Measurements from ENCODE around the gene OAS1.

DNA sequence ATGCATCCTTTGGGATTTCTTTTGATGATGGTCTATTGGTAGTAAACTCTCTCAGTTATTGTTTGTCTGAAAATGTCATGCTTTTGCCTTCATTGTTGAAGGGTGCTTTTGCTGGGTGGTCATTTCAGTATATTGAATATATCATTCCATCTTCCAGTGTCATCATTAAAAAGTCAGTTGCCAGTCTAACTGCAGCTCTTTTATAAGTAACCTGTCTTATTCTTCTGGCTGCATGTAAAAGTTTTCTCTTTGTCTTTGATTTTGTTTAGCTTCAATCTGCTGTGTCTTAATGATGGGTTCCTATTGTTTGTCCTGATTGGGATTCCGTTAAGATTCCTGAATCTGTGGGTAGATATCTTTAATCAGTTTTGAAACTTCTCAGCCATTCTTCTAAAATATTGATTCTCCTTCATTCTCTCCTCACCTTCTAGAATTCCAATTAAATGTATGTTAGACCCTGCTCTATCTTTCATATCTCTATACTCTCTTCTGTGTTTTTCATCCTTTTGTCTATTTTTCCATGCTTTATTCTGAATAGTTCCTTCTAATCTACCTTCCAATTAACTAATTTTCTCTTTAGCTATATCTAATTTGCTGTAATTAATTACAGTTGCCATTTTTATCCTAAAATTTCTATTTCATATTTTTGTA lies 6.4 kb downstream of the OAS1 start:
- TF ChIP-seq, protein P1, sequence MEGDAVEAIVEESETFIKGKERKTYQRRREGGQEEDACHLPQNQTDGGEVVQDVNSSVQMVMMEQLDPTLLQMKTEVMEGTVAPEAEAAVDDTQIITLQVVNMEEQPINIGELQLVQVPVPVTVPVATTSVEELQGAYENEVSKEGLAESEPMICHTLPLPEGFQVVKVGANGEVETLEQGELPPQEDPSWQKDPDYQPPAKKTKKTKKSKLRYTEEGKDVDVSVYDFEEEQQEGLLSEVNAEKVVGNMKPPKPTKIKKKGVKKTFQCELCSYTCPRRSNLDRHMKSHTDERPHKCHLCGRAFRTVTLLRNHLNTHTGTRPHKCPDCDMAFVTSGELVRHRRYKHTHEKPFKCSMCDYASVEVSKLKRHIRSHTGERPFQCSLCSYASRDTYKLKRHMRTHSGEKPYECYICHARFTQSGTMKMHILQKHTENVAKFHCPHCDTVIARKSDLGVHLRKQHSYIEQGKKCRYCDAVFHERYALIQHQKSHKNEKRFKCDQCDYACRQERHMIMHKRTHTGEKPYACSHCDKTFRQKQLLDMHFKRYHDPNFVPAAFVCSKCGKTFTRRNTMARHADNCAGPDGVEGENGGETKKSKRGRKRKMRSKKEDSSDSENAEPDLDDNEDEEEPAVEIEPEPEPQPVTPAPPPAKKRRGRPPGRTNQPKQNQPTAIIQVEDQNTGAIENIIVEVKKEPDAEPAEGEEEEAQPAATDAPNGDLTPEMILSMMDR (IDR thresholded peaks at IDR 0.05), result no peak
- no peak for TF ChIP-seq POLR2A (IDR thresholded peaks at IDR 0.05)

All from uterus (tissue), 2 donors.